DLD1 (cell line): Measurements from ENCODE around the gene CCL16.
"Not testable (repeated sequence)": the region's sequence is repeated elsewhere in the genome, so short reads cannot be mapped to it uniquely, and the experiment has no call there.

Experiments
- in situ Hi-C: cut with HindIII; loops from 2 replicates; pipeline ENCODE4 v1.10.0; 2017; ENCODE audit warnings: low sequenced_read_pairs

Gene CCL16, protein sequence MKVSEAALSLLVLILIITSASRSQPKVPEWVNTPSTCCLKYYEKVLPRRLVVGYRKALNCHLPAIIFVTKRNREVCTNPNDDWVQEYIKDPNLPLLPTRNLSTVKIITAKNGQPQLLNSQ

DNA sequence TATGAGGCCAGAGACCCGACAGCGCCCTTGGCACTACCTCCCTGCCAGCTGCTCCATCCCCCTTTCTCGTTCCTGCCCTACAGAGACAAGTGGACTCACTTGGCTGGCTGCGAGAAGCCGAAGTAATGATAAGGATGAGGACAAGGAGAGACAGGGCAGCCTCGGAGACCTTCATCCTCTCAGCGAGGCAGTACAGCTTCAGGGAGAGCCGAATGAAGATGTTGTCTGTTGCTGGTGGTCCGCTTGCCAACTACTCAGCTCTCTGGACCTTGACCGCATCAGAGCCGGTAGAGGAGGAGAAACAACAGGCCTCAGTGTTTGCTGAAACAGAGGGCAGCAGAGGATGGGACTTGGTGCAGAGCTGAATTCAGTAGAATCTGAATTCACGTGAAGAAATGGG is at the start of gene CCL16:
TSS of gene CCL16 (minus strand) at position 252 of the 400 bp plus-strand sequence. CDS start at position 175, 77 bp downstream.
- in situ Hi-C loops, result no loop called here

DNA sequence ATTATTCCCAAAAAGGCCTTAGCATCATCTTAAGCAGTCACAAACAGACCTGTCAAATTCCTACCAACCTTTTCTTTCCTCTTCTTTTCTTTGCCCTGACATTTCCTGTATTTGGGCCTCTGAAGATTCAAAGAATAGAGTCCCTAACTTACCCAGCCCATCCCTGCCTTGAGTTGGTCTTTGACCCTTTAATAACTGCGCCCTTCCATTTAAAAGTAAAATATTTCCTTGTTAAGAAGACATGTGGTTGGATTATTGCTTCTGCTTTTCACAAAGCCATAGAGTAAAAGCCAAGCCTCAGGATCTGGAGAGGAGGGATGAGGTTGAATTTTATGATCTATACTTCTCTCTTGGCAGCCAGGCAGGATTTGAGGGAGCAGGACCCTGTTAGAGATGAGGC is 49.7 kb upstream of the CCL16 start:
- in situ Hi-C loops, result no loop called here

DNA sequence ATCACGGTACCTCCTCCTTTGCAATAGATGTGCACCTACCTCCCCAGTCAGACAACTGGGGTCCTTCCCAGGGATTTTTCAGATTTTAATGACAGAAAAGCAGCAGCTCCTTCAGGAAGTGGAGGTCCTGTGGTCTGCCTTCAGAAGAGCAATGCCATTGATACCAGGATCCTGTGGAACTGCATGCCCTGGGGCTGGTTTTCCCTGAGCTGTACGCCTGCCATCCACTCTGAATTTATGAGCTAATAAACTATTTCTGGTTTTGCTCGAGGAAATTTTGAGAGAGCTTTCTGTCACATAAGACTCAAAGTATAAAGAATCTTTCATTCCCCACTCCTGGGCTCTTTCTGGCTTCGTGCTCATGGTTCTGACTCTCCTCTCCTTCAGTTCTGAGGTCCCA is 46.5 kb upstream of the CCL16 start:
- in situ Hi-C loops, result no loop called here

DNA sequence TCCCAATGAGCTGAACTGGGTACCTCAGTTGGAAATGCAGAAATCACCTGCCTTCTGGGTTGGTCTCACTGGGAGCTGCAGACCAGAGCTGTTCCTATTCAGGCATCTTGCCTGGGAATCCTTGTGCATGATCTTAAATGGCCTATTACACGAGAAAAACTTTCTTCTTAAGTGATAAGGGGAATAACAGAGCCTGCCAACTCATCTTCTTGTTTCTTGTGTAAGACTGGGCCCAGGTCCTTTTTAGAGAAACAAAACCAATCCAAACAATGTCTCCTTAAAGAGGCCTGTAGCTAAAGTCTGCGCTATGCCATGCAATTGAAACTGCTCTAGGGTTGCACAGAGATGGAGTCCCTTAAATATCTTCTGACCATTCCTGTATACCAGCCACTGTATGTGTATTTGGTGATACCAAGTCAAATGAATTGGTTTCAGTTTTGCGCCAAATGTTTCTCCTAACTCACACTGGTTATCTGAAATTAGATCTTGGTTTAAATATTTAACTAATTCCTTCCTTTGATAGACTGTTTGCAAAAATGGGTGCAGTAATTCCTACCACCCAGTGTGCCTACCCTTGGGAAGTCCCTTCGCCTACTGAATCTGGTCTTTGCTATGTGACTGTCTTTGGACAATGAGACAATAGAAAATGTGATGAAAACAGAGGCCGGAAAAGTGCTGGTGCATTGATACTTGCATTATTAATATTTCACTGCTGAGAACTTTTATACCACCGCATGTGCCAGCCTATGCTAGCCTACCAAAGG is 43.0 kb upstream of the CCL16 start:
- in situ Hi-C loops, result no loop called here

DNA sequence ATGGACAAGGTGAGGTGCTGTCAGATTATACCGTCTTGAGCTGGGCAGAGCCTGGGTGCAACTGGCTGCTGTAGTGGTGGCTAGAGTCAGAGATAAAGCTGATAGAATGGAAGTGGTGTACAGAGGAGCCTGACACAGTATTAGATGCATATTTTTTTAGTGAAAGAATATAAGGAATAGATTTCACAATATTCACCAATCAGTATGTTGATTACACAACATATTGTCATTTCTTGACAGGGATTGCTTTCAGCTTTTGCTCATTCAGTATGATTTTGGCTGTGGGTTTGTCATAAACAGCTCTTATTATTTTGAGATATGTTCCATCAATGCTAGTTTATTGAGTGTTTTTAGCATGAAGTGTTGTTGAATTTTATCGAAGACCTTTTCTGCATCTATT is 38.1 kb upstream of the CCL16 start:
- in situ Hi-C loops, result no loop called here

DNA sequence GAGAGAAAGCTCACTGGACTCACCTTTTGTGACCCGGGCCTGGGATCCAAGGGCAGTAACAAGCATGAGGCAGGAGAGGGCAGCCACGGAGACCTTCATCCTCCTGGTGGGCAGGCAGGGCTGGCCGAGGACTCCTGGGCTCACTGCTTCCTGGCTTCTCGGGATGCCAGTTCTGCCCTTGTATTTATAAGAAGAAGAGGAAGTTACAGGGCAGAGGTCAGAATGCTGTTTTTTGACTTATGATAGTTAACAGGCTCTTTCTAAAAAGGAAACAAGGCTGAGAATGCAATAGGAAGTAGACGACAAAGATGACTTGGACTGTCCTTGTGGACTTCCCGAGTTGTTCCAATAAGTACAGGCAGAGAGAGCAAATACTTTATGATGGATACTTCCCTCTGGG is 36.5 kb upstream of the CCL16 start, which contains the start of gene CCL23:
TSS of gene CCL23 (minus strand) at position 174 of the 400 bp plus-strand sequence. CDS start at position 99, 75 bp downstream.
- in situ Hi-C loops, result no loop called here

DNA sequence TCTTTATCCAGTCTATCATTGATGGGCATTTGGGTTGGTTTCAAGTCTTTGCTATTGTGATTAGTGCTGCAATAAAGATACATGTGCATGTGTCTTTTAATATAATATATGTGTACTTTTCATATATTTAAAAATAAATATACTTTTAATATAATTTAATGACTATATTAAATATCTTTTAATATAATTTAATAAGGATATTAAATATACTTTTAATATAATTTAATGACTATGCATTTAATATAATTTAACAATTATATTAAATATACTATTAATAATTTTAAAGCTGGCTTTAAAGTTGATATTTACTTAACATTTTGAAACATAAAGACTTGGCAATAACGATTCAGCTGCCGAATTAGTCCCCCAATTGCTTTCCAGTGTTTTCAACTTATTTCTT is 35.3 kb upstream of the CCL16 start:
- in situ Hi-C loops, result no loop called here

DNA sequence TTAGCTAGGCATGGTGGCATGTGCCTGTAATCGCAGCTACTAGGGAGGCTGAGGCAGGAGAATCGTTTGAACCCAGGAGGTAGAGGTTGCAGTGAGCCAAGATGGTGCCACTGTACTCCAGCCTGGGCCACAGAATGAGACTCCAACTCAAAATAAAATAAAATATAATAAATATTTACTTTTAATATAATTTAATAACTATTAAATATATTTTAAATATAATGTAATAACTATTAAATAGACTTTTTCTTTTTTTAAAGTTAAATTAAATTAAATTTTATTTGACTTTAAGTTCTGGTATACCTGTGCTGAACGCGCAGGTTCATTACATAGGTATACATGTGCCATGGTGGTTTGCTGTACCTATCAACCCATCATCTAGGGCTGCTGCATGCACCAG is 34.6 kb upstream of the CCL16 start:
- in situ Hi-C loops, result not testable (repeated sequence)

DNA sequence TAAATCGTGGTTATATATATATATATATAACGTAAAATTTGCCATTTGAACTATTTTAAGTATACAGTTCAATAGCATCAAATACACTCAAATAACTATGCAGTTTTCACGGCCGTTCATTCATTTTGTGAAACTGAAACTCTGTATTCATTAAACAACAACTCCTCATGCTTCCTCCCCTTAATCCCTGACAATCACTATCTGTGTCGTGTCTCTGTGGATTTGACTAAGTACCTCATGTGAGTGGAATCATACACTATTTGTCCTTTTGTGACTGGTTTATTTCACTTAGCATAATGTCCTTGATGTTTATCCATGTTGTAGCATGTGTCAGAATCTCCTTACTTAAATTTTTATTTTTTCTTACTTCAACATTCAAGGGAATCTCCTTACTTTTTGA is 33.6 kb upstream of the CCL16 start:
- in situ Hi-C loops, result no loop called here

DNA sequence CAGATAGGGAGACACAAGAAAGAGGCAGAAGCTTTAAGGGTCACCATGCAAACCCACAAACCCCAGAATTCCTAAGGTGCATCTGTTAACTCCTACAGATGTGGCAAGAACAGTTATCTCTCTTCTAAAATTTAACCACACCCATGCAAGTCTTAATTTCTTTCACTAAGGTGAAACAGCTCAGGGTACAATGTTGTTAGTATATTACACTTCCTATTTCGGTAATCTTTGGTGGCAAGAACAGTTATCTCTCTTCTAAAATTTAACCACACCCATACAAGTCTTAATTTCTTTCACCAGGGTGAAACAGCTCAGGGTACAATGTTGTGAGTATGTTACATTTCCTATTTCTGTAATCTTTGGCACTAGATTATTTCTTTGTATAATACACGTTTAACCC is 29.9 kb upstream of the CCL16 start:
- in situ Hi-C loops, result no loop called here

DNA sequence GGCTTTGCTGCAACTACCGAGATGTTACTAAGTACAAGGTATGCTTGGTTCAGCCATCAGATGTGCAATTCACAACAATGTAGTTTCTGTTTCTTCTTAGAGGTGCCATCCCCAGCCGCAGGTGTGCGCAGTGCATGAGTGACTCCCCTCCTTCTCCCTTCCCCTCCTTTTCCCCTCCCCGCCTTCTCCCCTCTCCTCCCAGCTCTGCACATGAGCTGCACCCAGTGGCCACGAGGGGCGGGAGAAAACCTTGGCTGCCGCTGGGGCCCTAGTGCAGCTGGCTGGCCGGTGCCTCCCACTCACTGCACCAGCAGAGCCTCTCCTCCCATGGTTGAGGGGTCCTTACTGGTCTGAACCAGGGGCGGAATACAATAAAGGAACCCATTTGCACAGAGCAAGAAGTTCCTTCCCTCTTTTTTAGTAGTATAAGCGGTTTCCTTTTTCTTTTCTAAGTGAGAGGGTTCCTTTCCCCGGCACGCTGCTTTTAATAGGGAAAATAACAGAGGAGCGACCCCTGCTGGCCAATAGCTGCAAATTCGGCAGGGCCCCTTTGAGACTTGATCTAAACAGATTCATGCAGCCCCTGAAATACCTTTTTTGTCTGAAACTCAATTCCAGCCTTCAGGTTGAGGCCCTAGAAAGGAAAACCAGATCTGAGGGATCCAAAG is 27.8 kb upstream of the CCL16 start:
- in situ Hi-C loops, result no loop called here

DNA sequence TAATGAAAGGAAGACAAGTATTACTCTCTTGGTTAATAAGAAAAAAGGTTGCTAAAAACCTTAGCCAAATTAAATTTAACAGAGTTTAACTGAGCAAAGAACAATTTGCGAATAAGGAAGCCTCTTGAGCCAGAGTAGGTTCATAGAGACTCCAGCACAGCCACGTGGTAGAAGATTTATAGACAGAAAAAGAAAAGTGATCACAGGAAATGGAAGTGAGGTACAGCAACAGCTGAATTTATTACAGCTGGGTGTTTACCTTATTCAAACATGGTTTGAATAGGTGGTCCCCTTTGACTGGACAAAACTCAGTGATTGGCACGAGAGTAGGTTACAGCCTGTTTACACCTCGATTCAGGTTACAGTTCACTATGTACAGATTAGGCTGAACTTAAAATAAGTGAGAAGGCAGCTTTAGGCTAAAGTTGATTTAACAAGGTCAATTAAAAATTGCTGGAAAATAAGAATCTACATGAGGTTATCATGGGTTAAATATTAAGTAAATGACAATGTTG is 23.4 kb upstream of the CCL16 start:
- in situ Hi-C loops, result no loop called here

DNA sequence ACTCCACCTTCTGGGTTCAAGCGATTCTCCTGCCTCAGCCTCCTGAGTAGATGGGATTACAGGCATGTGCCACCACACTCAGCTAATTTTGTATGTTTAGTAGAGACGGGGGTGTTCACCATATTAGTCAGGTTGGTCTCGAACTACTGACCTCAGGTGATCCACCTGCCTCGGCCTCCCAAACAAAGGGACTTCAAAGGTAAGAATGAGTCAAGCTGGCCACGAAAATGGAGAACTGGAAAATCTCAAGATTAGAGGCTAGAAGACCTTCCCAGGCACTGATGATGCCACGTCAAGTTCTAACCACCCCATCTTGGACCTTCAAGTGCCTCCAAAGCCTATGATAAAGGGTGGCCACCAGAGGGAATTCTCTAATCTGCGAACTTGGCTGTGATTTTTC is 21.3 kb upstream of the CCL16 start:
- in situ Hi-C loops, result no loop called here

DNA sequence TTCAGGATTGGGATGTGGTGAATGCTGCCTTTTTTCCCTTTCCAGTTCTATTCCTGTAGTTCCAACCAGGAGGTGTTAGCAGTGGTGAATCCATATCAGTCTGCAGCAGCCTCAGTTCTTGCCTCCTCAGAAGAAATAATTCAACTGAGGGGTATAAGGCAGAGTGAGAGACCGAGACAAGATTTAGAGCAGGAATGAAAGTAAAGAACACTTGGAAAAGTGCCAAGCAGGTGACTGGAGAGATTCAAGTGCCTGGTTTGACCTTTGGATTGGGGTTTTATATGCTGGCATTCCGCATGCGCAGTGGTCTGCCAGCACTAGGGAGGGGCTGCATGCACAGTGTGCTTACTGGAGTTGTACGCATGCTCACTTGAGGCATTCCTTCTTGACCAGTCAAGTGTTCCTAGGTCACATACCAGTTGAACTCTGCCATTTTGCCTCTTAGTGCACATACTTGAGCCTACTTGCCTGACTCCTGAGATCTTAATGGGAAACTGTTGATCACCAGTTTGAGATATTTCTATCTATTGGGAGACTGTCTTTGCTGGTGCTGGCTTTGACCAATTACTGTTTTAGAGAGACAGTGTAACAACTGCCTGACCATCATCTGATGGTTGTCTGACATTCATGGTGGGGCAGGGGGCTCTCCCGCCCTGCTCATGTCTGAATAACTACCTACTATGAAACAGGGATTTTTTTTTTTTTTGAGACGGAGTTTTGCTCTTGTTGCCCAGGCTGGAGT is 20.7 kb upstream of the CCL16 start:
- in situ Hi-C loops, result no loop called here

DNA sequence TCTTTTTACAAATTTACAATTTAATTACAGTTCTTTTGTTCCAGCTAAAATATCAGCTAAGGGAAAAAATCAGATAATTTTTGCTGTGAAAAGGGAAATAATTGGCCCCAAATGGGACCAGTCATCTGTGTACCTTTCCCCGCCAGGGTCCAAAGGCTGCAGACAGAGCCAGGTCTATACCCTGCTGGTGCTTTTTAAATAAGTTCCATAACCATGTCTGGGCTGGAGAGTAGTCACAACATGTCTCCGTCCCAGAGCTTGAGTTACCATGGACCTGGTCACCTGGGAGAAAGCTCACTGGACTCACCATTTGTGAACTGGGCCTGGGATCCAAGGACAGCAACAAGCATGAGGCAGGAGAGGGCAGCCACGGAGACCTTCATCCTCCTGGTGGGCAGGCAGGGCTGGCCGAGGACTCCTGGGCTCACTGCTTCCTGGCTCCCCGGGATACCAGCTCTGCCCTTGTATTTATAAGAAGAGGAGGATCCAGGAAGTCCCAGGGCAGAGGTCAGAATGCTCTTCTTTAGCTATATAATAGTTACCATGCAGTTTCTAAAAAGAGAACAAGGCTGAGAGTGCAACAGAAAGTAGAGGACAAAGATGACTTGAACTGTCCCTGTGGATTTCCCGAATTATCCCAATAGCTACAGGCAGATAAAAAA is 19.9 kb upstream of the CCL16 start, which contains the start of gene CCL15:
TSS of gene CCL15 (minus strand) at position 444 of the 662 bp plus-strand sequence. CDS start at position 383, 61 bp downstream.
- in situ Hi-C loops, result no loop called here

DNA sequence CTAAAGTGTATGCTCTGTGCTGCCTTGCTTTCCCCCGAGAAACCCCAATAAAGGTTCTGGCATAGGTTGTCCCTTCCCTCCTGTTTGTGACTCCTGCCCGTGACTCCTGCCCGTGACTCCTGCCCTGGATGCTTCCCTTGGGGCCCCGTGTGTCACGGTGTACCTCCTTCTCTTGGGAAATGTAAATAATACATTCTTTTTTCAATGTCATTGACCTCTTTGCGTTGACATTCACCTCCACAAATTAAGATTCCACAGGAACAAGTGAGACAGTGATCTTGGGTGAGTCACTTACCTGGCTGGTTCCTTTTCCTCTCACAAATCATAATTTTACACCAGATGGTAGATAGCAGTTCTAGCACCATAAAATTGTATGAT is 19.4 kb upstream of the CCL16 start:
- in situ Hi-C loops, result no loop called here

DNA sequence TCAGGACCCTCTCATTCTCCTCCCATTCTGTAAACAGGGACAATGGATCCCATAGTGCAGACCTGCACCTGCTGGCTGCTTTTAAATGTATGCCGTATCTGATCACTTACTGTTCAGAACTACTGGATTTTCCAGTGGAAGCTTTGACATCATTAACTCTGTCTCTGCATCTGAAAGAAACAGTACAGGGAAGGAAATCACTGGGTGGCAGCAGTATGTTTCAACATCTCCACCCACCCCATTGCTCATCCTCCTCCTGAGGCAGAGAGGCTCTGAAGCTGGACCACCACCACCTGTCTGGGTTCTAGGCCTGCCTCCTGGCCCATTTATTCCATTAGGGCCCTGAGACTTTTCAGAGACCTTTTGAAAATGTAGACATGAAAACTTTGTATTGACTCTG is 17.5 kb upstream of the CCL16 start:
- in situ Hi-C loops, result no loop called here

DNA sequence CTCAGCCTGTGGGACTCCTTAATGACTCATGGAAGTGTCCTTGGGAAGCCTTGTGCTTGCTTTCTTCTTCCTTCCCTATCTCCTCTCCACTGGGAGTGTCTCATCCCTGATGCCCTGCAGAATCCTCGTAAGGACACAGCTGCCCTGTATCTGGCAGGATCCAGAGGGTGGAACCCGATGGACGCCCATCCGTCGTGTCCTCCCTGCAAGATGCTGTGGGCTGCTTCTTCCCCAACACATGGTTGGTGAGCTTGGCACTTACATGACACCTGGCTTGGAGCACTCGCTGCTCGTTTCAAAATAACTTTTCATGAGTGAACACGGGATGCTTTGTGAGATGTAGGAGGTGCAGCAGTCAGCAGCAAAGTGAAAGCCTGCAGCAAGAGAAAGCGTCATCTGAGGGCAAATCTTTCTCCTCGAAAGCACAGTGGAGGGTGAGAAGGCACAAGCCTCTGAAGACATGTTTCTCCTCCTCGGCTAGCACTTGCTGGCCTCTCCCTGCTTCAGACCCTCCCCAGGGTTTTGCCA is 16.8 kb upstream of the CCL16 start:
- in situ Hi-C loops, result no loop called here

DNA sequence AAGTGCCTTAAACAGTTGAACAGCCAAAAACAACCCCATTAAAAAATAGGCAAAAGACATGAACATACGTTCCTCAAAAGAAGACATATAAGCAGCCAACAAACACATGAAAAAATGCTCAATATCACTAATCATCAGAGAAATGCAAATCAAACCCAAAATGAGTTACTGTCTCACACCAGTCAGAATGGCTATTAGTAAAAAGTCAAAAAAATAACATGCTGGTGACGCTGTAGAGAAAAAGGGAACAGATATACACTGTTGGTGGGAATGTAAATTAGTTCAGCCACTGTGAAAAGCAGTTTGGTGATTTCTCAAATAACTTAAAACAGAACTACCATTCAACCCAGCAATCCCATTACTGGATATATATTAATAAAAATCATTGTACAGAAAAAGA is 14.0 kb upstream of the CCL16 start:
- in situ Hi-C loops, result not testable (repeated sequence)

DNA sequence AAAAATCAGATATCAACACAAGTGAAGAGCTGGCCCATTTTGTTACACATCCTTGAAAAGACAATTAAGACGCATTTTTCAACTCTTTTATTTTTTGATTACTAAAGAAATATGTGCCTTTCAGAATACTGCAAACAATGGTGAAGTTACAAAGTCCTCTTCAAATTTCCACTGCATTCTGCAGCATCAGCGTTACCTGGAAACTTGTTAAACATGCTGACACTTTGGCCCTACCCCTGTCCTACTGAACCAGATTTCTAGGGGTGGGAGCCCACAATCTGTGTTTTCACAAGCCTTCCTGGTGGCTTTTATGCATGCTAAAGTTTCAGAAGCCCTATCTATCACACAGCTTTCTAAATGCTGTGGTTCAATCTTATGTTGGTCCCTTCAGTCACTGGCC is 9.8 kb upstream of the CCL16 start:
- in situ Hi-C loops, result no loop called here
